Testis (tissue), 3 donors: Measurements from ENCODE around the gene EXOSC10. TPM values are rescaled to one million over a fixed set of nuclear protein-coding genes. Genes with fewer than 3 reads are reported as not detected.

ENCODE experiments used
- DNase-seq: peaks from one replicate; pipeline ENCODE4 v3.0.0-alpha.2; 2019
- H3K27ac ChIP-seq, 2 donors: fragments of 200-600 bp; sonication (generic); one replicate each; pipeline ENCODE4 v1.5.1; 2019
- H3K27me3 ChIP-seq: fragments of 200-600 bp; sonication (generic); one replicate; pipeline ENCODE4 v1.5.1; 2019
- H3K36me3 ChIP-seq: fragments of 200-600 bp; sonication (generic); one replicate; pipeline ENCODE4 v1.5.1; 2017; ENCODE audit warnings: low read depth; ENCODE audit errors: missing control alignments
- H3K4me1 ChIP-seq: fragments of 200-600 bp; sonication (generic); one replicate; pipeline ENCODE4 v1.5.1; 2019
- H3K4me3 ChIP-seq, 2 donors: fragments of 200-600 bp; sonication (generic); one replicate each; pipeline ENCODE4 v1.5.1; 2017 to 2019
- H3K9me3 ChIP-seq: fragments of 200-600 bp; sonication (generic); one replicate; pipeline ENCODE4 v1.5.1; 2017
- CTCF ChIP-seq, 3 experiments: fragments of 450-650 bp in 2 of 3; fragments of 200-600 bp in 1 of 3; sonication (generic) in 1 of 3; IDR thresholded peaks; one replicate each; pipeline ENCODE4 v1.5.1; 2016 to 2019; ENCODE audit warnings: antibody characterized with exemption in 3 of 3, mild to moderate bottlenecking in 2 of 3, moderate library complexity in 1 of 3
- POLR2A ChIP-seq: fragments of 450-650 bp; IDR thresholded peaks from one replicate; pipeline ENCODE4 v1.6.1; 2017; ENCODE audit warnings: antibody characterized with exemption, mild to moderate bottlenecking, moderate library complexity
- WGBS, 2 donors: methylation state at CpG; one replicate each; pipeline ENCODE4 v1.1.5; 2018; 5-methylcytosine and 5-hydroxymethylcytosine counted together
- intact Hi-C: fragments of 100-400 bp; cut with DNase I; formaldehyde crosslinking; loops from one replicate; pipeline ENCODE4 v1.15.1; 2023; ENCODE audit warnings: low total_unique reads
- polyA plus RNA-seq: library from polyadenylated mRNA; stranded (reverse); fragments of 350-450 nt; fragmentation: Illumina TruSeq; extraction: RNeasy Lipid Tissue Mini Kit (QIAGEN cat#74804); gene quantifications from one replicate; pipeline ENCODE4 v1.2.3, GENCODE V29; 2014; ENCODE audit warnings: low read depth, low replicate concordance; ENCODE audit not compliant: insufficient read depth
- total RNA-seq, 2 donors: library from RNA; depleted of rRNA; stranded (reverse); fragments of >200 nt; gene quantifications; one replicate each; pipeline ENCODE4 v1.2.3, GENCODE V29; 2016

EXOSC10 gene
- total and polyA plus RNA-seq, 3 donors from 2014 or later, result 67.5 to 78.8 (median 78.4) TPM

GRCh38 chr1:11129649-11130390 is 30.2 kb upstream of the EXOSC10 start:
- Histone ChIP-seq H3K9me3 (no peaks in the 10 kb centered on the region), H3K27ac (no peak overlapping the region), H3K36me3 (no peaks in the 10 kb centered on the region), H3K4me3 (no peak overlapping the region), H3K4me1 (peaks cover 25% of the 10 kb centered on the region), H3K27me3 (no peaks in the 10 kb centered on the region)
- no peak for TF ChIP-seq POLR2A
- TF ChIP-seq CTCF (IDR thresholded peaks at IDR 0.05), result no peak
- intact Hi-C loops, result no loop called here
- DNase-seq, result no peak
- WGBS, 2 donors, result 92 to 94% methylated on average over 15 of the region's 15 CpGs

GRCh38 chr1:11126569-11126968 is 26.9 kb upstream of the EXOSC10 start:
- no peak overlapping the region for H3K4me3 ChIP-seq
- DNase-seq, result no peak
- H3K36me3 ChIP-seq, result no peaks in the 10 kb centered on the region
- H3K27me3 ChIP-seq, result no peaks in the 10 kb centered on the region
- no peak overlapping the region for H3K27ac ChIP-seq
- H3K4me1 ChIP-seq, result no peaks in the 10 kb centered on the region
- no peaks in the 10 kb centered on the region for H3K9me3 ChIP-seq
- intact Hi-C loops, result no loop called here
- 75 to 77% methylated on average over 5 of the region's 5 CpGs for WGBS, 2 donors
- TF ChIP-seq CTCF (IDR thresholded peaks at IDR 0.05) (no peak), POLR2A (no peak)

GRCh38 chr1:11125931-11126330 is 26.3 kb upstream of the EXOSC10 start:
- no peak for DNase-seq
- Histone ChIP-seq H3K27ac (no peak overlapping the region), H3K4me1 (no peaks in the 10 kb centered on the region), H3K9me3 (no peaks in the 10 kb centered on the region), H3K36me3 (no peaks in the 10 kb centered on the region), H3K27me3 (no peaks in the 10 kb centered on the region), H3K4me3 (no peak overlapping the region)
- intact Hi-C loops, result no loop called here
- TF ChIP-seq CTCF (IDR thresholded peaks at IDR 0.05) (no peak), POLR2A (no peak)
- WGBS, 2 donors, result 86 to 95% methylated on average over 5 of the region's 5 CpGs

DNA sequence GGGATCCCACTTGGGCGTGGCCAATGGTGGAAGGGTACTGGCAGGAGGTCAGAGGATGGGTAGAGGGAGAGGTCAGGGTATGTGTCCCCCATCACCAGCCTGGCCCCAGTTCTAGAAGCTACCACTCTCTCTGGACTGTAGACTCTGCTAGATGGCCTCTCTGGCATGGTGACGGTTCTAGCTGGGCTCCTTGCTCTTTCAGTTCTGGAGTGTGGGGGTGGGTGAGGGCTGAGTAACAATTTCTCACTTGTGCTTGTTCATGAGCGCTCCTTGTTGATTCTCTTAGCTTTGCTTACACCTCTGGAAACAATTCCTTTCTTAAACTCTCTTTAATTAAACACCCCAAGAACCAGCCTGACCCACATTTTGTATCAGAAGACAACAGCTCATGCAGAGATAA is 25.3 kb upstream of the EXOSC10 start:
- no peak for TF ChIP-seq CTCF (IDR thresholded peaks at IDR 0.05)
- no peak for TF ChIP-seq POLR2A
- Histone ChIP-seq H3K27me3 (no peaks in the 10 kb centered on the region), H3K27ac (no peak overlapping the region), H3K4me3 (no peak overlapping the region), H3K4me1 (no peaks in the 10 kb centered on the region), H3K9me3 (no peaks in the 10 kb centered on the region), H3K36me3 (no peaks in the 10 kb centered on the region)
- 84 to 96% methylated on average over 3 of the region's 3 CpGs for WGBS, 2 donors
- intact Hi-C loops, result no loop called here
- no peak for DNase-seq

DNA sequence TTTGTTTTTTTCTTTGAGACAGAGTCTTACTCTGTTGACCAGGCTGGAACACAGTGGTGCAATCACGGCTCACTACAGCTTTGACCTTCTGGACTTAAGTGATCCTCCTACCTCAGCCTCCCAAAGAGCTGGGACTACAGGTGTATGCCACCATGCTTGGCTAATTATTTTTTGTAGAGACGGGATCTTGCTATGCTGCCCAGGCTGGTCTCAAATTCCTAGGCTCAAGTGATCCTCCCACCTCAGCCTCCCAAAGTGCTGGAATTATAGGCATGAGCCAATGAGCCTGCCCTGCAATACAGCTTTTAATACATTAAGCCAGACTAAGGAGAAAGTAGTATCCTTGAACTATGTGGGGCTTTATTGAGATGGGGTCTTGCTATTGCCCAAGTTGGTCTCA is 16.6 kb upstream of the EXOSC10 start:
- no peak overlapping the region for H3K27ac ChIP-seq
- H3K9me3 ChIP-seq, result no peaks in the 10 kb centered on the region
- no peaks in the 10 kb centered on the region for H3K27me3 ChIP-seq
- H3K36me3 ChIP-seq, result no peaks in the 10 kb centered on the region
- H3K4me3 ChIP-seq, result no peak overlapping the region
- TF ChIP-seq POLR2A, result no peak
- TF ChIP-seq CTCF (IDR thresholded peaks at IDR 0.05), result no peak
- no peak for DNase-seq
- H3K4me1 ChIP-seq, result no peaks in the 10 kb centered on the region
- intact Hi-C loops, result no loop called here
- WGBS, 2 donors, result 79 to 96% methylated on average over 2 of the region's 2 CpGs
